ENCODE results near the gene BOD1.

GRCh38 chr5:173637340-173637739 is 20.9 kb upstream of the BOD1 start:
- TF ChIP-seq CTCF (IDR thresholded peaks at IDR 0.05) (no peak), NFE2L2 (conservative IDR thresholded peaks at IDR 0.05; ENCODE audit: low read length) (no peak), RAD21 (conservative IDR thresholded peaks at IDR 0.05 in 1 of 2, IDR thresholded peaks at IDR 0.05 in 1 of 2) (no peak), ZSCAN20 (CRISPR knock-in tag; IDR thresholded peaks at IDR 0.05) (no peak), E2F6 (IDR thresholded peaks at IDR 0.05; ENCODE audit: borderline replicate concordance, low read depth) (no peak), RFX5 (IDR thresholded peaks at IDR 0.05) (no peak), ELK1 (IDR thresholded peaks at IDR 0.05; ENCODE audit: low read depth, low read length) (no peak), HMGXB4 (CRISPR knock-in tag; IDR thresholded peaks at IDR 0.05; ENCODE audit: borderline replicate concordance) (no peak), BCL3 (IDR thresholded peaks at IDR 0.05) (no peak)

All from A549 (cell line).